GM23338 (cell line): ENCODE data around the gene KLHL26.

Experiments
- CREB1 ChIP-seq: fragments of 250-450 bp; sonication (Bioruptor Pico); IDR thresholded peaks from 2 replicates; pipeline ENCODE4 v1.5.0; 2020; ENCODE audit warnings: low read depth, mild to moderate bottlenecking, moderate library complexity
- CTCF ChIP-seq, 2 experiments: fragments of 200-600 bp in 1 of 2; sonication (generic) in 1 of 2; conservative IDR thresholded peaks; 2 replicates each; pipeline versions ENCODE4 v1.5.1 to v1.6.1; 2016 to 2017; ENCODE audit warnings: antibody characterized with exemption in 2 of 2, low read depth in 2 of 2, mild to moderate bottlenecking in 2 of 2, moderate library complexity in 1 of 2
- EZH2 ChIP-seq: fragments of 200-600 bp; sonication (generic); IDR thresholded peaks from one replicate; pipeline ENCODE4 v1.8.0; 2017; ENCODE audit warnings: antibody characterized with exemption, mild to moderate bottlenecking, low read depth; ENCODE audit not compliant: unreplicated experiment
- EZH2phosphoT487 ChIP-seq: fragments of 200-600 bp; sonication (generic); IDR thresholded peaks from one replicate; pipeline ENCODE4 v1.8.1; 2018; ENCODE audit warnings: antibody characterized with exemption; ENCODE audit not compliant: unreplicated experiment
- JUNB ChIP-seq: IDR thresholded peaks from one replicate; pipeline ENCODE4 v1.6.1; 2016; ENCODE audit warnings: antibody characterized with exemption; ENCODE audit not compliant: unreplicated experiment
- NANOG ChIP-seq: IDR thresholded peaks from 2 replicates; pipeline ENCODE4 v1.6.1; 2016; ENCODE audit warnings: antibody characterized with exemption, borderline replicate concordance
- POLR2AphosphoS5 ChIP-seq: IDR thresholded peaks from 2 replicates; pipeline ENCODE4 v1.6.1; 2016; ENCODE audit warnings: antibody characterized with exemption, low read depth
- ZNF331 ChIP-seq: fragments of 250-450 bp; sonication (Bioruptor Pico); IDR thresholded peaks from 2 replicates; pipeline ENCODE4 v1.5.0; 2020; ENCODE audit warnings: low read depth, mild to moderate bottlenecking, moderate library complexity
- TF ChIP-seq, protein P1 (sequence below): IDR thresholded peaks from one replicate; pipeline ENCODE4 v1.6.1; 2018; ENCODE audit warnings: antibody characterized with exemption; ENCODE audit not compliant: unreplicated experiment

GRCh38 chr19:18683109-18683957 is 46.5 kb downstream of the KLHL26 start, which contains the start of gene CRTC1:
- TF ChIP-seq EZH2: no peak
- TF ChIP-seq CTCF (conservative IDR thresholded peaks at IDR 0.05; ENCODE audit: low read depth in 2 of 2): no peak
- TF ChIP-seq NANOG: no peak
- no peak for TF ChIP-seq JUNB
- peak; percentile 88 for TF ChIP-seq POLR2AphosphoS5
- TF ChIP-seq, protein P1, sequence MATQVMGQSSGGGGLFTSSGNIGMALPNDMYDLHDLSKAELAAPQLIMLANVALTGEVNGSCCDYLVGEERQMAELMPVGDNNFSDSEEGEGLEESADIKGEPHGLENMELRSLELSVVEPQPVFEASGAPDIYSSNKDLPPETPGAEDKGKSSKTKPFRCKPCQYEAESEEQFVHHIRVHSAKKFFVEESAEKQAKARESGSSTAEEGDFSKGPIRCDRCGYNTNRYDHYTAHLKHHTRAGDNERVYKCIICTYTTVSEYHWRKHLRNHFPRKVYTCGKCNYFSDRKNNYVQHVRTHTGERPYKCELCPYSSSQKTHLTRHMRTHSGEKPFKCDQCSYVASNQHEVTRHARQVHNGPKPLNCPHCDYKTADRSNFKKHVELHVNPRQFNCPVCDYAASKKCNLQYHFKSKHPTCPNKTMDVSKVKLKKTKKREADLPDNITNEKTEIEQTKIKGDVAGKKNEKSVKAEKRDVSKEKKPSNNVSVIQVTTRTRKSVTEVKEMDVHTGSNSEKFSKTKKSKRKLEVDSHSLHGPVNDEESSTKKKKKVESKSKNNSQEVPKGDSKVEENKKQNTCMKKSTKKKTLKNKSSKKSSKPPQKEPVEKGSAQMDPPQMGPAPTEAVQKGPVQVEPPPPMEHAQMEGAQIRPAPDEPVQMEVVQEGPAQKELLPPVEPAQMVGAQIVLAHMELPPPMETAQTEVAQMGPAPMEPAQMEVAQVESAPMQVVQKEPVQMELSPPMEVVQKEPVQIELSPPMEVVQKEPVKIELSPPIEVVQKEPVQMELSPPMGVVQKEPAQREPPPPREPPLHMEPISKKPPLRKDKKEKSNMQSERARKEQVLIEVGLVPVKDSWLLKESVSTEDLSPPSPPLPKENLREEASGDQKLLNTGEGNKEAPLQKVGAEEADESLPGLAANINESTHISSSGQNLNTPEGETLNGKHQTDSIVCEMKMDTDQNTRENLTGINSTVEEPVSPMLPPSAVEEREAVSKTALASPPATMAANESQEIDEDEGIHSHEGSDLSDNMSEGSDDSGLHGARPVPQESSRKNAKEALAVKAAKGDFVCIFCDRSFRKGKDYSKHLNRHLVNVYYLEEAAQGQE: peak; percentile 46
- TF ChIP-seq EZH2phosphoT487: no peak
- TF ChIP-seq CREB1: no peak
- no peak for TF ChIP-seq ZNF331 (CRISPR knock-in tag)
